VCaP (cell line): ENCODE measurements around the gene CFAP161.

Experiments
- H3K27ac ChIP-seq: fragments of 450-650 bp; 2 replicates; pipeline ENCODE4 v1.5.1; 2017
- CTCF ChIP-seq: fragments of 450-650 bp; conservative IDR thresholded peaks from 2 replicates; pipeline ENCODE4 v1.5.1; 2017; ENCODE audit warnings: mild to moderate bottlenecking, moderate library complexity

Gene CFAP161

GRCh38 chr15:81176291-81176893 is 42.3 kb downstream of the CFAP161 start:
- H3K27ac ChIP-seq, result no peak overlapping the region
- no peak for TF ChIP-seq CTCF

- H3K27ac ChIP-seq, result no peak overlapping the region
- TF ChIP-seq CTCF, result no peak
Observed at GRCh38 chr15:81178365-81178764, 44.3 kb downstream of the CFAP161 start.

- TF ChIP-seq CTCF, result no peak
- no peak overlapping the region for H3K27ac ChIP-seq
Observed at GRCh38 chr15:81181220-81181619, 47.1 kb downstream of the CFAP161 start.

- no peak for TF ChIP-seq CTCF
- H3K27ac ChIP-seq, result no peak overlapping the region
Observed at GRCh38 chr15:81182031-81182755, 48.1 kb downstream of the CFAP161 start.

GRCh38 chr15:81182756-81183438 is 48.8 kb downstream of the CFAP161 start:
- TF ChIP-seq CTCF, result no peak
- no peak overlapping the region for H3K27ac ChIP-seq

GRCh38 chr15:81183439-81183775 is 49.3 kb downstream of the CFAP161 start:
- H3K27ac ChIP-seq, result no peak overlapping the region
- TF ChIP-seq CTCF, result no peak

GRCh38 chr15:81184188-81184587 is 50.1 kb downstream of the CFAP161 start:
- H3K27ac ChIP-seq, result no peak overlapping the region
- TF ChIP-seq CTCF, result no peak
